Measurements from ENCODE around the gene POLD2.

GRCh38 chr7:44140341-44140740 is 17.0 kb upstream of the POLD2 start:
- TF ChIP-seq CTCF (IDR thresholded peaks at IDR 0.05) (no peak), POLR2A (IDR thresholded peaks at IDR 0.05) (no peak)
